Measurements from ENCODE around the gene BST2. TPM values are rescaled to one million over a fixed set of nuclear protein-coding genes. Genes with fewer than 3 reads are reported as not detected.
A peak's percentile ranks its signal among the peaks of the same experiment; 100 is the strongest.

Gene BST2
- polyA plus RNA-seq, 1 of the 3 experiments (the other 2 are of a cell fraction) = 5.7 TPM

DNA sequence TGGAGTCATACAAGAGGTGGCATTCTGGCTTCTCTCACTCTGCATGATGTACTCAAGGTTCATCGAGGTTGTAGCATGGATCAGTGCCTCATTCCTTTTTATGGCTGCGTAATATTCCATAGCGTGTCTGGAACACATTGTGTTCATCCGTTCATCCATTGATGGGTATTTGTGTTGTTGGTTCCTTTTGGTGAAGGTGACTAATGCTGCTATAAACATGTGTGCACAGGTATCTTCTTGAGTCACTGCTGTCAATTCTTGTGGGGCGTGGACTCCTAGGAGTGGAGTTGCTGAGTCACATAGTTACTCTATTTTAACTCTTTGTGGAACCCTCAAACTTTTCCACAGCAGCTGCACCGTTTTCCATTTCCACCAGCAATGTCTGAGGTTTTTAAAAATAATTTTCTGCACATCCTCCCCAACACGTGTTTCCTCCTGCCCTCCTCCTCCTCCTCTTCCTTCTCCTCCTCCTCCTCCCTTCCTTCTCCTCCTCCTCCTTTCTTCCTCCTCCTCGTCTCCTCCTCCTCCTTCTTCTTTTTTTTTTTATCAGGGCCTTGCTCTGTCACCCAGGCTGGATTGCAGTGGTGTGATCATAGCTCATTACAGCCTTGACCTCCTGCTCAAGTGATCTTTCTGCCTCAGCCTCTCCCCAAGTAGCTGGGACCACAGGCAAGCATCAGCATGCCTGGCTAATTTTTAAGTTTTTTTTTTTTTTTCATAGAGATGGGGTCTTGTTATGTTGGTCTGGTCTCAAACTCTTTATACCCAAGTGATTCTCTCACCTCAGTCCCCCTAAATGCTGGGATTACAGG is 45.0 kb upstream of the BST2 start:
- peaks cover 14% of the 10 kb centered on the region for H3K27me3 ChIP-seq (ENCODE audit: insufficient read depth)
- no peak overlapping the region for H3K4me2 ChIP-seq
- ChIA-PET CTCF (interaction anchor here (1.2 to 3.1 kb wide), 3 partner anchors 15 to 31 kb away, joined by 3 to 16 read pairs (median 4); partner anchors contain the start of gene MVB12A), POLR2A (no interaction called here)
- H2AFZ ChIP-seq (ENCODE audit: low read depth) = no peak overlapping the region
- H3K36me3 ChIP-seq (replicated peaks in 1 of 2; ENCODE audit: control insufficient read depth in 1 of 2, insufficient read depth in 2 of 2, low read length in 1 of 2) = no peaks in the 10 kb centered on the region
- H3K4me3 ChIP-seq (ENCODE audit: low read depth in 2 of 2, low read length in 1 of 2) = no peak overlapping the region
- 39% methylated on average over 8 of the region's 8 CpGs for WGBS (ENCODE audit: low lambda C conversion rate)
- H3K79me2 ChIP-seq (ENCODE audit: insufficient read depth) = no peaks in the 10 kb centered on the region
- no peaks in the 10 kb centered on the region for H3K9me3 ChIP-seq
- no peak overlapping the region for H3K9ac ChIP-seq
- H3K27ac ChIP-seq (ENCODE audit: low read depth in 2 of 2, low read length in 1 of 2) = no peak overlapping the region
- H3K4me1 ChIP-seq (ENCODE audit: control insufficient read depth in 1 of 2, insufficient read depth in 2 of 2, low read depth in 1 of 2, low read length in 1 of 2) = no peaks in the 10 kb centered on the region; a peak in 1 of 4 replicates
- DNase-seq = no peak
- H3K9me2 ChIP-seq = no peaks in the 10 kb centered on the region
- no peaks in the 10 kb centered on the region for H3F3A ChIP-seq (replicated peaks; ENCODE audit: insufficient read depth)
- H4K20me1 ChIP-seq (ENCODE audit: insufficient read depth) = no peaks in the 10 kb centered on the region
- no peak for TF ChIP-seq FOXM1 (IDR thresholded peaks at IDR 0.05; ENCODE audit: low read depth)
- TF ChIP-seq RXRA (IDR thresholded peaks at IDR 0.05; ENCODE audit: borderline replicate concordance, low read depth) = no peak
- no peak for TF ChIP-seq CHD2 (IDR thresholded peaks at IDR 0.05; ENCODE audit: low read length, partially characterized antibody)
- no peak for TF ChIP-seq POLR2AphosphoS5 (IDR thresholded peaks at IDR 0.05; ENCODE audit: low read depth, low read length)
- no peak for TF ChIP-seq JUND (IDR thresholded peaks at IDR 0.05)
- no peak for TF ChIP-seq EP300 (IDR thresholded peaks at IDR 0.05; ENCODE audit: borderline replicate concordance in 1 of 2, low read depth in 1 of 2, low read length in 1 of 2)
- TF ChIP-seq TCF12 (IDR thresholded peaks at IDR 0.05) = no peak
- TF ChIP-seq SIN3A (IDR thresholded peaks at IDR 0.05; ENCODE audit: borderline replicate concordance, low read depth, low read length) = no peak
- TF ChIP-seq FOSL2 (IDR thresholded peaks at IDR 0.05; ENCODE audit: borderline replicate concordance, low read depth) = no peak
- no peak for TF ChIP-seq MEF2A (IDR thresholded peaks at IDR 0.05; ENCODE audit: borderline replicate concordance, low read depth)

DNA sequence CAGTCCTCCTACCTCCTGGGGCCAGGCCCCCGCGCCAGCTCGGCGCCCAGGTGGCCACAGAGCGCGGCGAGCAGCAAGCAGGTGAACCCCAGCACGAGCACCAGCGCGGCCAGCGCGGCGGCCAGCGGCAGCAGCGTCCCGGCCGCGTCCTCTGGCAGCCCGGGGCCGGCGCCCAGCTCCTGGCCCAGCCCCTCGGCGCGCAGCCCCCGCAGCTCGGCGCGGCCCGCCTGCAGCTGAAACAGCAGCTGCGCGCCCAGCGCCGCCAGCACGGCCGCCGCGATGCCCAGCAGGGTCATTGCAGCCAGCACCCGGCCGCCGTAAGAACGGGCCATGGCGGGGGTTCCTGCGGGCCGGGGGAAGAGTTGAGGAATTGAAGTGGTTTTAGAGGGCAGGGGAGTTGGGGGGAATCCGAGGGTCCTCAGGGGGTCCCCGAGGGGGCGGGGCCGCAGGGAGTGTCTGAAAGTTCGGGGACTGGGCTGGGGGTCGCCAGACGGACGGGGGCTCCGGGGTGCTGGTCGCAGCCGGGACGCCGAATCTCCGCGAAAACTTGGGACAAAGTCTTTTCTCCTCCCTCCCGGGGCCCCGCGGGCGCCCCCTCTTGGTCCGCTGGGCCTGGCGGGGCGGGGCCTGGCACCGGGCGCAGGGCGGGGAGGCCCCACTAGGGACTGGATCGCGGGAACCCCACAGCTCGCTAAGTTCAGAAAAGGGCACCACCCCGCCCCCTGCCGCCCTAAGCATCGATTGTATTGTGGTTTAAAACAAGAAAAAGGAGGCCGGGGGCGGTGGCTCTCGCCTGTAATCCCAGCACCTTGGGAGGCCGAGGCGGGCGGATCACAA is 42.9 kb upstream of the BST2 start, which contains the start of gene TMEM221:
Gene TMEM221 (minus strand): TSS at position 538 of the 837 bp plus-strand sequence. CDS start 206 bp downstream, at position 332.
- Histone ChIP-seq H3K79me2 (ENCODE audit: insufficient read depth) (no peaks in the 10 kb centered on the region), H3K9me2 (no peaks in the 10 kb centered on the region), H3K27ac (ENCODE audit: low read depth in 2 of 2, low read length in 1 of 2) (no peak within 1 kb of the TSS), H3K36me3 (replicated peaks in 1 of 2; ENCODE audit: control insufficient read depth in 1 of 2, insufficient read depth in 2 of 2, low read length in 1 of 2) (no peaks in the 10 kb centered on the region), H3F3A (replicated peaks; ENCODE audit: insufficient read depth) (no peaks in the 10 kb centered on the region), H3K9me3 (no peaks in the 10 kb centered on the region), H3K4me2 (peak within 1 kb of the TSS; percentile 76), H4K20me1 (ENCODE audit: insufficient read depth) (no peaks in the 10 kb centered on the region), H3K9ac (no peak within 1 kb of the TSS), H3K4me1 (ENCODE audit: control insufficient read depth in 1 of 2, insufficient read depth in 2 of 2, low read depth in 1 of 2, low read length in 1 of 2) (no peaks in the 10 kb centered on the region; a peak in 1 of 4 replicates), H2AFZ (ENCODE audit: low read depth) (peak within 1 kb of the TSS; percentile 72; the same call in 1 of the 2 replicates), H3K4me3 (ENCODE audit: low read depth in 2 of 2, low read length in 1 of 2) (peak within 1 kb of the TSS; percentile 41 to 50; a peak in 3 of 4 replicates), H3K27me3 (ENCODE audit: insufficient read depth) (no peaks in the 10 kb centered on the region)
- peak; percentile 86 for DNase-seq
- CTCF ChIA-PET = interaction anchor here (0.7 to 3.1 kb wide), 25 partner anchors 9 to 158 kb away, joined by 3 to 16 read pairs (median 4); partner anchors contain the start of genes CCDC194, MVB12A and NXNL1
- 6% methylated on average over 18 of the region's 81 CpGs for WGBS (ENCODE audit: low lambda C conversion rate)
- POLR2A ChIA-PET = interaction anchor here (1.0 to 1.4 kb wide), 2 partner anchors 9 to 16 kb away, joined by 3 read pairs; no protein-coding TSS in a partner anchor
- TF ChIP-seq, protein P1, sequence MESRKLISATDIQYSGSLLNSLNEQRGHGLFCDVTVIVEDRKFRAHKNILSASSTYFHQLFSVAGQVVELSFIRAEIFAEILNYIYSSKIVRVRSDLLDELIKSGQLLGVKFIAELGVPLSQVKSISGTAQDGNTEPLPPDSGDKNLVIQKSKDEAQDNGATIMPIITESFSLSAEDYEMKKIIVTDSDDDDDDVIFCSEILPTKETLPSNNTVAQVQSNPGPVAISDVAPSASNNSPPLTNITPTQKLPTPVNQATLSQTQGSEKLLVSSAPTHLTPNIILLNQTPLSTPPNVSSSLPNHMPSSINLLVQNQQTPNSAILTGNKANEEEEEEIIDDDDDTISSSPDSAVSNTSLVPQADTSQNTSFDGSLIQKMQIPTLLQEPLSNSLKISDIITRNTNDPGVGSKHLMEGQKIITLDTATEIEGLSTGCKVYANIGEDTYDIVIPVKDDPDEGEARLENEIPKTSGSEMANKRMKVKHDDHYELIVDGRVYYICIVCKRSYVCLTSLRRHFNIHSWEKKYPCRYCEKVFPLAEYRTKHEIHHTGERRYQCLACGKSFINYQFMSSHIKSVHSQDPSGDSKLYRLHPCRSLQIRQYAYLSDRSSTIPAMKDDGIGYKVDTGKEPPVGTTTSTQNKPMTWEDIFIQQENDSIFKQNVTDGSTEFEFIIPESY (IDR thresholded peaks at IDR 0.05; ENCODE audit: borderline replicate concordance, low read depth) = no peak
- TF ChIP-seq RXRA (IDR thresholded peaks at IDR 0.05; ENCODE audit: borderline replicate concordance, low read depth) (no peak), MEF2A (IDR thresholded peaks at IDR 0.05; ENCODE audit: borderline replicate concordance, low read depth) (no peak), RAD21 (IDR thresholded peaks at IDR 0.05; ENCODE audit: low read length) (no peak), SMC3 (IDR thresholded peaks at IDR 0.05; ENCODE audit: low read depth, low read length) (0 out of 2 replicates have a peak, but pooled peaks have one; percentile 18)
- TF ChIP-seq, protein P2, sequence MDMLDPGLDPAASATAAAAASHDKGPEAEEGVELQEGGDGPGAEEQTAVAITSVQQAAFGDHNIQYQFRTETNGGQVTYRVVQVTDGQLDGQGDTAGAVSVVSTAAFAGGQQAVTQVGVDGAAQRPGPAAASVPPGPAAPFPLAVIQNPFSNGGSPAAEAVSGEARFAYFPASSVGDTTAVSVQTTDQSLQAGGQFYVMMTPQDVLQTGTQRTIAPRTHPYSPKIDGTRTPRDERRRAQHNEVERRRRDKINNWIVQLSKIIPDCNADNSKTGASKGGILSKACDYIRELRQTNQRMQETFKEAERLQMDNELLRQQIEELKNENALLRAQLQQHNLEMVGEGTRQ (IDR thresholded peaks at IDR 0.05; ENCODE audit: borderline replicate concordance, low read depth, low read length) = no peak
- TF ChIP-seq, protein P3, sequence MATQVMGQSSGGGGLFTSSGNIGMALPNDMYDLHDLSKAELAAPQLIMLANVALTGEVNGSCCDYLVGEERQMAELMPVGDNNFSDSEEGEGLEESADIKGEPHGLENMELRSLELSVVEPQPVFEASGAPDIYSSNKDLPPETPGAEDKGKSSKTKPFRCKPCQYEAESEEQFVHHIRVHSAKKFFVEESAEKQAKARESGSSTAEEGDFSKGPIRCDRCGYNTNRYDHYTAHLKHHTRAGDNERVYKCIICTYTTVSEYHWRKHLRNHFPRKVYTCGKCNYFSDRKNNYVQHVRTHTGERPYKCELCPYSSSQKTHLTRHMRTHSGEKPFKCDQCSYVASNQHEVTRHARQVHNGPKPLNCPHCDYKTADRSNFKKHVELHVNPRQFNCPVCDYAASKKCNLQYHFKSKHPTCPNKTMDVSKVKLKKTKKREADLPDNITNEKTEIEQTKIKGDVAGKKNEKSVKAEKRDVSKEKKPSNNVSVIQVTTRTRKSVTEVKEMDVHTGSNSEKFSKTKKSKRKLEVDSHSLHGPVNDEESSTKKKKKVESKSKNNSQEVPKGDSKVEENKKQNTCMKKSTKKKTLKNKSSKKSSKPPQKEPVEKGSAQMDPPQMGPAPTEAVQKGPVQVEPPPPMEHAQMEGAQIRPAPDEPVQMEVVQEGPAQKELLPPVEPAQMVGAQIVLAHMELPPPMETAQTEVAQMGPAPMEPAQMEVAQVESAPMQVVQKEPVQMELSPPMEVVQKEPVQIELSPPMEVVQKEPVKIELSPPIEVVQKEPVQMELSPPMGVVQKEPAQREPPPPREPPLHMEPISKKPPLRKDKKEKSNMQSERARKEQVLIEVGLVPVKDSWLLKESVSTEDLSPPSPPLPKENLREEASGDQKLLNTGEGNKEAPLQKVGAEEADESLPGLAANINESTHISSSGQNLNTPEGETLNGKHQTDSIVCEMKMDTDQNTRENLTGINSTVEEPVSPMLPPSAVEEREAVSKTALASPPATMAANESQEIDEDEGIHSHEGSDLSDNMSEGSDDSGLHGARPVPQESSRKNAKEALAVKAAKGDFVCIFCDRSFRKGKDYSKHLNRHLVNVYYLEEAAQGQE (IDR thresholded peaks at IDR 0.05; ENCODE audit: low read depth, low read length) = no peak
- TF ChIP-seq, protein P4, sequence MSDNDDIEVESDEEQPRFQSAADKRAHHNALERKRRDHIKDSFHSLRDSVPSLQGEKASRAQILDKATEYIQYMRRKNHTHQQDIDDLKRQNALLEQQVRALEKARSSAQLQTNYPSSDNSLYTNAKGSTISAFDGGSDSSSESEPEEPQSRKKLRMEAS (IDR thresholded peaks at IDR 0.05; ENCODE audit: low read depth) = no peak
